GM12878 (cell line): ENCODE measurements around the gene WDR86. TPM values are rescaled to one million over a fixed set of nuclear protein-coding genes. Genes with fewer than 3 reads are reported as not detected.

Experiments
- ATAC-seq: fragments of 200-7000 bp; cut with Tn5 transposase; 3 replicates; pipeline ENCODE4 v1.9.1; 2020; ENCODE audit warnings: mild to moderate bottlenecking, moderate library complexity
- BruUV-seq: library from RNA; stranded (reverse); fragments of 400-500 nt; replicated peaks from 2 replicates; lab custom pipeline; 2021; lab: Mats Ljungman, UMichigan
- CTCF ChIA-PET: fragments of 300-600 bp; sonication (Branson Sonifier 250); formaldehyde crosslinking; extraction: SDS; loops from one replicate; lab custom pipeline; 2021; ENCODE audit warnings: inconsistent platforms; lab: Yijun Ruan, JAX
- POLR2A ChIA-PET: fragments of 350-600 bp; formaldehyde crosslinking; extraction: SDS; loops from one replicate; lab custom pipeline; 2021; ENCODE audit warnings: inconsistent platforms; lab: Charles Lee
- RAD21 ChIA-PET: fragments of 300-600 bp; sonication (Branson Sonifier 250); formaldehyde crosslinking; loops from one replicate; lab custom pipeline; 2023; ENCODE audit warnings: antibody characterized with exemption; ENCODE audit not compliant: unreplicated experiment; lab: Charles Lee
- SMC1A ChIA-PET: fragments of 300-600 bp; sonication (Branson Sonifier 250); formaldehyde crosslinking; loops from one replicate; lab custom pipeline; 2023; ENCODE audit not compliant: unreplicated experiment, uncharacterized antibody; lab: Charles Lee
- DNase-seq: peaks from one replicate; pipeline ENCODE4 v3.0.0-alpha.2; 2011; ENCODE audit warnings: low read depth, low spot score
- FAIRE-seq: peaks from 3 replicates; lab custom pipeline; 2011; peaks lifted over from hg19 to GRCh38; lab: Jason Lieb, UNC
- H2AFZ ChIP-seq: 2 replicates; pipeline ENCODE4 v1.6.0; 2011; ENCODE audit warnings: low read depth, low read length, control low read depth; ENCODE audit not compliant: control insufficient read depth
- H3K27ac ChIP-seq: 2 replicates; pipeline ENCODE4 v1.5.1; 2011; ENCODE audit warnings: control low read depth; ENCODE audit not compliant: control insufficient read depth, insufficient read depth
- H3K27me3 ChIP-seq, 2 experiments: replicated peaks in 1 of 2; 2 replicates each; pipeline versions ENCODE4 v1.6.0 to v1.6.1; 2011; ENCODE audit warnings: low read length in 1 of 2; ENCODE audit not compliant: control insufficient read depth in 2 of 2, insufficient read depth in 2 of 2
- H3K36me3 ChIP-seq, 2 experiments: 2 replicates each; pipeline ENCODE4 v1.5.1; 2011; ENCODE audit warnings: low read length in 1 of 2; ENCODE audit not compliant: control insufficient read depth in 2 of 2, insufficient read depth in 2 of 2
- H3K4me1 ChIP-seq: 2 replicates; pipeline ENCODE4 v1.6.1; 2011; ENCODE audit warnings: mild to moderate bottlenecking, low read length, moderate library complexity, mixed read lengths; ENCODE audit not compliant: control insufficient read depth, insufficient read depth
- H3K4me2 ChIP-seq: 2 replicates; pipeline ENCODE4 v1.6.0; 2011; ENCODE audit warnings: control low read depth; ENCODE audit not compliant: control insufficient read depth, insufficient read depth
- H3K4me3 ChIP-seq: fragments of 200-600 bp; sonication (generic); 2 replicates; pipeline ENCODE4 v1.5.1; 2016
- H3K79me2 ChIP-seq: 2 replicates; pipeline ENCODE4 v1.6.0; 2011; ENCODE audit warnings: low read length; ENCODE audit not compliant: control insufficient read depth, insufficient read depth
- H3K9ac ChIP-seq: 2 replicates; pipeline ENCODE4 v1.8.0; 2011; ENCODE audit warnings: low read length, control low read depth, mixed read lengths; ENCODE audit not compliant: control insufficient read depth, insufficient read depth
- H3K9me3 ChIP-seq: replicated peaks from 3 replicates; pipeline ENCODE4 v1.5.1; 2011; ENCODE audit warnings: mild to moderate bottlenecking, low read length; ENCODE audit not compliant: control insufficient read depth, insufficient read depth
- H4K20me1 ChIP-seq: 2 replicates; pipeline ENCODE4 v1.6.0; 2011; ENCODE audit not compliant: control insufficient read depth, insufficient read depth
- BACH1 ChIP-seq: fragments of 450-650 bp; IDR thresholded peaks from 2 replicates; pipeline ENCODE4 v1.6.1; 2017; ENCODE audit warnings: mild to moderate bottlenecking, borderline replicate concordance
- EZH2 ChIP-seq: IDR thresholded peaks from 2 replicates; pipeline ENCODE4 v1.6.1; 2012; ENCODE audit warnings: low read depth, mild to moderate bottlenecking, control low read depth, inconsistent platforms, low read length, borderline replicate concordance; ENCODE audit not compliant: control insufficient read depth
- FOXK2 ChIP-seq: fragments of 450-650 bp; IDR thresholded peaks from 2 replicates; pipeline ENCODE4 v1.6.1; 2017; ENCODE audit warnings: mild to moderate bottlenecking, moderate library complexity
- MAX ChIP-seq: IDR thresholded peaks from 2 replicates; pipeline ENCODE4 v1.6.1; 2012; ENCODE audit warnings: low read depth, low read length, improper control_type of control experiment
- NBN ChIP-seq: fragments of 450-650 bp; IDR thresholded peaks from 2 replicates; pipeline ENCODE4 v1.6.1; 2016
- POLR2AphosphoS5 ChIP-seq: IDR thresholded peaks from 2 replicates; pipeline ENCODE4 v1.6.1; 2011; ENCODE audit warnings: mild to moderate bottlenecking, low read length, inconsistent platforms
- TAF1 ChIP-seq: IDR thresholded peaks from 2 replicates; pipeline ENCODE4 v1.6.1; 2011; ENCODE audit warnings: mild to moderate bottlenecking, low read depth, low read length, borderline replicate concordance
- WGBS: methylation state at CpG from one replicate; pipeline ENCODE4 v1.1.6; 2016; ENCODE audit warnings: low lambda C conversion rate; ENCODE audit not compliant: insufficient replicate concordance, insufficient coverage; ENCODE audit errors: missing lambda C conversion rate; 5-methylcytosine and 5-hydroxymethylcytosine counted together
- in situ Hi-C: fragments of 300-500 bp; cut with MboI; formaldehyde crosslinking; loops from 9 replicates; pipeline ENCODE4 v1.14.3; 2018; ENCODE audit warnings: mixed read lengths
- intact Hi-C: fragments of 100-400 bp; cut with micrococcal nuclease; formaldehyde crosslinking; loops from one replicate; pipeline ENCODE4 v1.14.2; 2022; ENCODE audit not compliant: unreplicated experiment
- polyA plus RNA-seq, 11 experiments: library from polyadenylated mRNA; depleted of rRNA in 4 of 11; unstranded in 6 of 11; stranded (reverse) in 5 of 11; fragments of >200 nt; fragmentation: Nextera tagmentation in 4 of 11; fragmentation: Illumina TruSeq in 1 of 11; extraction: Ambion mirVana in 4 of 11; extraction: Trizol in 1 of 11; gene quantifications; 1 replicate in 1 of 11; 2 replicates in 10 of 11; pipeline versions ENCODE4 v1.2.1 to v1.2.3, GENCODE V29; 2011 to 2016; ENCODE audit warnings: inconsistent platforms in 2 of 11, missing spikeins in 2 of 11, low read depth in 1 of 11
- total RNA-seq, 4 experiments: library from RNA; depleted of rRNA in 3 of 4; stranded (reverse); fragments of >200 nt in 3 of 4; fragmentation: Illumina TruSeq in 1 of 4; extraction: Trizol in 1 of 4; gene quantifications; 2 replicates each; pipeline versions ENCODE4 v1.2.1 to v1.2.3, GENCODE V29; 2013 to 2021
- TF ChIP-seq, protein P1 (sequence below): fragments of 450-650 bp; formaldehyde crosslinking; IDR thresholded peaks from 2 replicates; pipeline ENCODE4 v1.4.0; 2020; ENCODE audit warnings: mild to moderate bottlenecking, moderate library complexity
- TF ChIP-seq, protein P2 (sequence below): fragments of 450-650 bp; IDR thresholded peaks from 2 replicates; pipeline ENCODE4 v1.6.1; 2017; ENCODE audit warnings: mild to moderate bottlenecking, moderate library complexity
- TF ChIP-seq, protein P3 (sequence below): fragments of 450-650 bp; IDR thresholded peaks from 2 replicates; pipeline ENCODE4 v1.6.1; 2016; ENCODE audit warnings: mild to moderate bottlenecking, moderate library complexity, borderline replicate concordance

Gene WDR86
- total and polyA plus RNA-seq, 10 of the 15 experiments (the other 5 are each of a cell fraction or from before 2014, with no cell fraction given): 0.05 to 0.19 (median 0.15) TPM; not detected in 7

- Histone ChIP-seq H3K4me3 (no peak overlapping the region), H4K20me1 (no peaks in the 10 kb centered on the region), H3K36me3 (no peaks in the 10 kb centered on the region), H3K4me2 (no peak overlapping the region), H2AFZ (no peak overlapping the region), H3K4me1 (no peaks in the 10 kb centered on the region), H3K9ac (no peak overlapping the region), H3K9me3 (peaks cover 9% of the 10 kb centered on the region), H3K27ac (no peak overlapping the region), H3K27me3 (no peaks in the 10 kb centered on the region; a peak in 2 of 4 replicates), H3K79me2 (no peaks in the 10 kb centered on the region)
- 45% methylated on average over 5 of the region's 5 CpGs for WGBS
- RAD21 ChIA-PET: no interaction called here
- in situ Hi-C loops (no loop called here), intact Hi-C loops (no loop called here)
- no peak for FAIRE-seq
- SMC1A ChIA-PET: no interaction called here
- DNase-seq: no peak
- no peak for ATAC-seq
- no TSS peak for BruUV-seq
- POLR2A ChIA-PET: no interaction called here
- CTCF ChIA-PET: no interaction called here
- no peak for TF ChIP-seq POLR2AphosphoS5
- no peak for TF ChIP-seq NBN
- TF ChIP-seq, protein P1, sequence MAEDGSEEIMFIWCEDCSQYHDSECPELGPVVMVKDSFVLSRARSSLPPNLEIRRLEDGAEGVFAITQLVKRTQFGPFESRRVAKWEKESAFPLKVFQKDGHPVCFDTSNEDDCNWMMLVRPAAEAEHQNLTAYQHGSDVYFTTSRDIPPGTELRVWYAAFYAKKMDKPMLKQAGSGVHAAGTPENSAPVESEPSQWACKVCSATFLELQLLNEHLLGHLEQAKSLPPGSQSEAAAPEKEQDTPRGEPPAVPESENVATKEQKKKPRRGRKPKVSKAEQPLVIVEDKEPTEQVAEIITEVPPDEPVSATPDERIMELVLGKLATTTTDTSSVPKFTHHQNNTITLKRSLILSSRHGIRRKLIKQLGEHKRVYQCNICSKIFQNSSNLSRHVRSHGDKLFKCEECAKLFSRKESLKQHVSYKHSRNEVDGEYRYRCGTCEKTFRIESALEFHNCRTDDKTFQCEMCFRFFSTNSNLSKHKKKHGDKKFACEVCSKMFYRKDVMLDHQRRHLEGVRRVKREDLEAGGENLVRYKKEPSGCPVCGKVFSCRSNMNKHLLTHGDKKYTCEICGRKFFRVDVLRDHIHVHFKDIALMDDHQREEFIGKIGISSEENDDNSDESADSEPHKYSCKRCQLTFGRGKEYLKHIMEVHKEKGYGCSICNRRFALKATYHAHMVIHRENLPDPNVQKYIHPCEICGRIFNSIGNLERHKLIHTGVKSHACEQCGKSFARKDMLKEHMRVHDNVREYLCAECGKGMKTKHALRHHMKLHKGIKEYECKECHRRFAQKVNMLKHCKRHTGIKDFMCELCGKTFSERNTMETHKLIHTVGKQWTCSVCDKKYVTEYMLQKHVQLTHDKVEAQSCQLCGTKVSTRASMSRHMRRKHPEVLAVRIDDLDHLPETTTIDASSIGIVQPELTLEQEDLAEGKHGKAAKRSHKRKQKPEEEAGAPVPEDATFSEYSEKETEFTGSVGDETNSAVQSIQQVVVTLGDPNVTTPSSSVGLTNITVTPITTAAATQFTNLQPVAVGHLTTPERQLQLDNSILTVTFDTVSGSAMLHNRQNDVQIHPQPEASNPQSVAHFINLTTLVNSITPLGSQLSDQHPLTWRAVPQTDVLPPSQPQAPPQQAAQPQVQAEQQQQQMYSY (CRISPR knock-in tag): no peak
- no peak for TF ChIP-seq EZH2
- TF ChIP-seq MAX: no peak
- TF ChIP-seq, protein P2, sequence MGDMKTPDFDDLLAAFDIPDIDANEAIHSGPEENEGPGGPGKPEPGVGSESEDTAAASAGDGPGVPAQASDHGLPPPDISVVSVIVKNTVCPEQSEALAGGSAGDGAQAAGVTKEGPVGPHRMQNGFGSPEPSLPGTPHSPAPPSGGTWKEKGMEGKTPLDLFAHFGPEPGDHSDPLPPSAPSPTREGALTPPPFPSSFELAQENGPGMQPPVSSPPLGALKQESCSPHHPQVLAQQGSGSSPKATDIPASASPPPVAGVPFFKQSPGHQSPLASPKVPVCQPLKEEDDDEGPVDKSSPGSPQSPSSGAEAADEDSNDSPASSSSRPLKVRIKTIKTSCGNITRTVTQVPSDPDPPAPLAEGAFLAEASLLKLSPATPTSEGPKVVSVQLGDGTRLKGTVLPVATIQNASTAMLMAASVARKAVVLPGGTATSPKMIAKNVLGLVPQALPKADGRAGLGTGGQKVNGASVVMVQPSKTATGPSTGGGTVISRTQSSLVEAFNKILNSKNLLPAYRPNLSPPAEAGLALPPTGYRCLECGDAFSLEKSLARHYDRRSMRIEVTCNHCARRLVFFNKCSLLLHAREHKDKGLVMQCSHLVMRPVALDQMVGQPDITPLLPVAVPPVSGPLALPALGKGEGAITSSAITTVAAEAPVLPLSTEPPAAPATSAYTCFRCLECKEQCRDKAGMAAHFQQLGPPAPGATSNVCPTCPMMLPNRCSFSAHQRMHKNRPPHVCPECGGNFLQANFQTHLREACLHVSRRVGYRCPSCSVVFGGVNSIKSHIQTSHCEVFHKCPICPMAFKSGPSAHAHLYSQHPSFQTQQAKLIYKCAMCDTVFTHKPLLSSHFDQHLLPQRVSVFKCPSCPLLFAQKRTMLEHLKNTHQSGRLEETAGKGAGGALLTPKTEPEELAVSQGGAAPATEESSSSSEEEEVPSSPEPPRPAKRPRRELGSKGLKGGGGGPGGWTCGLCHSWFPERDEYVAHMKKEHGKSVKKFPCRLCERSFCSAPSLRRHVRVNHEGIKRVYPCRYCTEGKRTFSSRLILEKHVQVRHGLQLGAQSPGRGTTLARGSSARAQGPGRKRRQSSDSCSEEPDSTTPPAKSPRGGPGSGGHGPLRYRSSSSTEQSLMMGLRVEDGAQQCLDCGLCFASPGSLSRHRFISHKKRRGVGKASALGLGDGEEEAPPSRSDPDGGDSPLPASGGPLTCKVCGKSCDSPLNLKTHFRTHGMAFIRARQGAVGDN: no peak
- TF ChIP-seq, protein P3, sequence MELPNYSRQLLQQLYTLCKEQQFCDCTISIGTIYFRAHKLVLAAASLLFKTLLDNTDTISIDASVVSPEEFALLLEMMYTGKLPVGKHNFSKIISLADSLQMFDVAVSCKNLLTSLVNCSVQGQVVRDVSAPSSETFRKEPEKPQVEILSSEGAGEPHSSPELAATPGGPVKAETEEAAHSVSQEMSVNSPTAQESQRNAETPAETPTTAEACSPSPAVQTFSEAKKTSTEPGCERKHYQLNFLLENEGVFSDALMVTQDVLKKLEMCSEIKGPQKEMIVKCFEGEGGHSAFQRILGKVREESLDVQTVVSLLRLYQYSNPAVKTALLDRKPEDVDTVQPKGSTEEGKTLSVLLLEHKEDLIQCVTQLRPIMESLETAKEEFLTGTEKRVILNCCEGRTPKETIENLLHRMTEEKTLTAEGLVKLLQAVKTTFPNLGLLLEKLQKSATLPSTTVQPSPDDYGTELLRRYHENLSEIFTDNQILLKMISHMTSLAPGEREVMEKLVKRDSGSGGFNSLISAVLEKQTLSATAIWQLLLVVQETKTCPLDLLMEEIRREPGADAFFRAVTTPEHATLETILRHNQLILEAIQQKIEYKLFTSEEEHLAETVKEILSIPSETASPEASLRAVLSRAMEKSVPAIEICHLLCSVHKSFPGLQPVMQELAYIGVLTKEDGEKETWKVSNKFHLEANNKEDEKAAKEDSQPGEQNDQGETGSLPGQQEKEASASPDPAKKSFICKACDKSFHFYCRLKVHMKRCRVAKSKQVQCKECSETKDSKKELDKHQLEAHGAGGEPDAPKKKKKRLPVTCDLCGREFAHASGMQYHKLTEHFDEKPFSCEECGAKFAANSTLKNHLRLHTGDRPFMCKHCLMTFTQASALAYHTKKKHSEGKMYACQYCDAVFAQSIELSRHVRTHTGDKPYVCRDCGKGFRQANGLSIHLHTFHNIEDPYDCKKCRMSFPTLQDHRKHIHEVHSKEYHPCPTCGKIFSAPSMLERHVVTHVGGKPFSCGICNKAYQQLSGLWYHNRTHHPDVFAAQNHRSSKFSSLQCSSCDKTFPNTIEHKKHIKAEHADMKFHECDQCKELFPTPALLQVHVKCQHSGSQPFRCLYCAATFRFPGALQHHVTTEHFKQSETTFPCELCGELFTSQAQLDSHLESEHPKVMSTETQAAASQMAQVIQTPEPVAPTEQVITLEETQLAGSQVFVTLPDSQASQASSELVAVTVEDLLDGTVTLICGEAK: no peak
- no peak for TF ChIP-seq TAF1
- no peak for TF ChIP-seq BACH1
- TF ChIP-seq FOXK2: no peak
Observed at GRCh38 chr7:151420144-151420543, 10.3 kb upstream of the WDR86 start.
